Measurements from ENCODE around the gene TUBB4B.

The TUBB4B gene

DNA sequence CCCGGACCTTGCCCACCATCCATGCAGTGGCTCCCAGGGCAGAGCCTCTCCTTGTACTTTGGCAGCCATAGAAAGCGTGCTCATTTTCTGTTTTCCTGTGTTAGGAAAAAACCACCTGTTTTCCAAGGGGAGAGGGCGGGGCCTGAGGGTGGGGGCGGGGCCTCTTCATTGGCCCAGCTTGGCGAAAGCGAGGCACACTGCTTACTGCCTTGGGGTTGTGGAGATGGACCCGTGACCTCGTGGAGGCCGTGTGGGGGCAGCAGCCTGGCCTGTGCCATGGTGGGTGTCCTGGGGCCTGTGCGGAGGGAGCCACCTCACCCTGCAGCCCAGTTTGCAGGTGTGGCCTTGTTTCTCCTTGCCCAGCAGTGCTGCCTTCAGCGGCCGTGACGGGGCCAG lies 32.0 kb downstream of the TUBB4B start:
- DNase-seq = no peak

DNA sequence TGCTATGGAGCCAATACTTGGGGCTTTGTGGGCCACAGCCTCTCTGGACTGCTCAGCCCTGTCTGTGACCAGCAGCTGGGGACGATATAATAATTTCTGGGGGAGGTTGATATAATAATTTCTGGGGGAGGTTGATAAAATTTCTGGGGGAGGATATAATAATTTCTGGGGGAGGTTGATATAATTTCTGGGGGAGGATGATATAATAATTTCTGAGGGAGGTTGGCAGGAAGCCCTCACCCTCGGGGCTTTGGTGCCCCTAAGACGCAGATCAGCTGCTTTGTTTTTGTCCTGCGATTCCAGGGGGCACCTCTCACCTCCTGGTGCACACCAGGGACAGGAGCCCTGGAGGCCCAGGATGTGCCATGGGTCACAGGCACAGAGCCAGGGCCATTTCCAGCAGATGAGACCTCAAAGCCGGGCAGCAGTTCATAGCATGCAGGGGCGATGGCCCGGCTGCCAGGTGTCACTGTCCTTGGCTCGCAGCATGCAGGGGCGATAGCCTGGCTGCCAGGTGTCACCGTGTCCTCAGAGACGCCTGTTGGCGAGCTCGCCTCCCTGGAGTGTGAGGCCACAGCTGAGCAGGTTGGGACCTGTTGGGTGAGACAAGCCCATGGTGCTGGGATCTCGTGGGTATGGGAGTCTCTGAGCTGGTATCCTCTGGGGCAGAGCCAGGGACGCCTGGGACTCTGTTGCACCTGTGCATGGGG lies 32.7 kb downstream of the TUBB4B start:
- DNase-seq = no peak

DNA sequence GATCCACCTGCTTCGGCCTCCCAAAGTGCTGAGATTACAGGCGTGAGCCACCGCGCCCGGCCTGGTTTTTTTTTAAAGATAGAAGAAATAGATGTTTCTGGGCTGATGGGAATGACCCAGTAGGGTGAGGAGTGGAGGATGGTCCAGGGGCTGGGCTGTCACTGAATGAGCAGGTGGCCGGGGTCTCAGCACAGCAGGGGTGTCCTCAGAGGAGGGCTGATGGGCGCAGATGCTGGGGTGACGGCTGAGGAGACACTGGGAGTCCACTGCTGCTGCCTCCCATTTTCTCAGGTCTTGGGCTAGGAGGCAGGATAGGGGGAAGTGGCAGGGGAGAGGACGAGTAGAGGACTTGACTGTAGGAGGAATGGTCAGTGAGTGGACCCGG lies 34.1 kb downstream of the TUBB4B start:
- no peak for DNase-seq

DNA sequence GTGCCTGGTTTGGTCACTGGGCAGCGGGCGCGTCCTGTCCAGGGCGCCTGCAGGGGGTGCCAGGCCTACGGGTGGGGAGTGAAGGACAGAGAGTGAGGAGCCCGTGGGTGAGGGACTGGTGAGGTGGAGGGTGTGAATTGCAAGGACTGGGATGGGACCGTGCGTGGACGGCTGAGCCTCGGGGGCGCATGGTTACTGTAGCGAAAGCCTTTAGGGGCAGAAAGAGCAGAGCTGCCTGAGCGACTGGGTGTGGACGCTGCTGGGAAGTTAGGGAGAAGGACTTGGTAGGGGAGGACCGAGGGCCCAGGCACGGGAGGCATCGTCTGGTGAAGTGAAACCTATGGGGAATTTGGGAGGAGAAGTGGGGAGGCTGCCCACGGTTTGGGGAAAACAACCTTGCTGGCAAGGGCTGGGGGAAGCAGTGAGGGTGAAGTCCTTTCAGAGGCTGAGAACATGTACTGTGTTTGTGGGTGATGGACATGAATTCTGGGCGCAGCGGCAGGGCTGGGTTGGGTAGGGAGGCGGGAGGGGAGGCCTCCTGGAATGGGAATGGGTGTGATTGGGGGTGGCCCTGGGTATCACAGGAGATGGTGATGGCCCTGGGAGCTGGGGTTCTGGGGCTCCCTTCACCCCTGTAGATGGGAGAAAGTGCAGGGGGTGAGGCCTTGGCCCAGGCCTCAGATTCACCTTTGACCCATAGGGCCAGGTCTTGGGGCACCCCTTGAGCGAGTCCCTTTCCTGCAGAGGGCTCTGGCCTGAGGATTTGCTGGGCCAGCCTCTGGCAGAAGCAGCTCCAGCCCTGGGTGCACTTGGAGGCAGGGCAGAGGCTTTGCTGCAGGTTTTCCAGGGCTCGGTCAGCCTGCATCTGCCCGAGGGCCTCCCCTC lies 34.7 kb downstream of the TUBB4B start:
- DNase-seq = no peak

DNA sequence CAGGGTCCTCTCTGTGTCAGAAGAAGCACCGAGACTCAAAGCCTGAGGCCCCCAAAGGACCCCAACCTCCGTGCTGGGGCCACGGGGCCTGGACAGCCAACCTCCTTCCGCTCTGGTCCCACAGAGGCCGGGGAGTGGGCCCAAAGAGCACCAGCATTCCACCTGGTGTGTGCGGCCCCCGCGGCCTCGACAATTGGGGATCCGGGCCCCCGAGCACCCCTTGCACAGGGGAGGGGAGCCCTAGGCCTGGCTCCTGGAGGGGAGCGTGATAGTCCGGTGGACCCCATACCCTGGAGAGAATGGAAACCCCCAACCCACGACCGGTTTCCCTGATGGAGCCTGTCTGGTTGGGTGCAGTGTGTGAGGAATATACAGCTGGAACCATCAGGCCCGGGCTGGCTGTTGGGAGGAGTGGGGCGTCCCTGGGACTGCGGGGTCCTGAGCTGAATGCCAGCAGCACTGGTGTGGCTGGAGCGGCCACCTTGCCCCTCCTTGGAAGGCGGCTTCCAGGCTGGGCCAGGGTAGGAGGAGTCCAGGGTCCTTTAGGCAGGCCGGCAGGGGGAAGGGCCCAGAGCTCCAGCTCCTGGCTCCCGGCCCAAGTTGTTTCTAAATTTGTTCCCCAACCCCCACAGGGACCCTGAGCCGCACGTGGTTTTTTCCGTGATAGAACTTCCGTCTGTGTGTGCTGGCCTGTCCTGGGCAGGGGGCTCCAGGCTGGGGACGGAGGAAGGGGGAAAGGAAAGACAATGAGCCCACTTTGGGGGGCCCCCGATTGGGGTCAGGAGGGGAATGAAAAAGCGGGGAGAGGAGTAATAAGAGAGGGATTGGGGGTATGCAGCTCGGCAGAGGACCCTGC lies 35.6 kb downstream of the TUBB4B start:
- no peak for DNase-seq

DNA sequence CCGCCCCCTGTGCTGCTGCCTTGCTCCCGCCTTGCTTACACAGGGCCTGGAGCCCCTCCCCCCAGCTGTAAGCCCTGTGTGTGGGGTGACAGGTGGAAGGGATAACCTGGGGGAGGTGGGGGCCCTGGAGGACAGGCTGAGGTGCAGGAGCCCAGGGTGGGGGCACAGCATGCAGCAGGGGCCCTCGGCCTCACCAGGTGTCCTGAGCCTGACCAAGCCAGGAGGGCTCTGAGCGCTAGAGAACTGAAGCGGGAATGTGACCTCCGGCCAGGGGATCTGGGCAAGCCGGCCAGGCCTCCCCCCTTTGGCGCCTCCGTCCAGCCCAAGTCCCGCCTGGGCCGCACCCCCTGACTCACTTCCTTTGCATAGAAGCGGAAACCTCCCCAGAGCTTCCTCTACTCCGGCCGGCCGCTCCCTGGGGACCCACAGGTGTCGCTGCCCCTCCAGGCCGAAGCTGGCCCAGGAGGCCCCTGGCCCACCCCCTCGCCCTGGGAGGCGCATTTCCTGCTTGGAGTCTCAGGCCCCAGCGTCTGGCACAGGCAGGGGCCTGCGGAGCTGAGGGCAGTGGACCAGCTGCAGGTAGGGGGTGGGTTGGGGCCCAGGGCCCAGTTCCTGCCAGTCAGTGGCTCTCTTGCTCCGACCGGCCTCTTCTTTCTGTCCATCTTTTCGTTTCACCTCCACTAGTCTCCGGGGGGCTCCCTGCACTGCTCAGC lies 36.4 kb downstream of the TUBB4B start, which contains the start of gene TOR4A:
Gene TOR4A (plus strand): TSS at position 398 of the 713 bp plus-strand sequence. CDS start 964 bp downstream, outside the sequence.
- DNase-seq = peak; percentile 97

DNA sequence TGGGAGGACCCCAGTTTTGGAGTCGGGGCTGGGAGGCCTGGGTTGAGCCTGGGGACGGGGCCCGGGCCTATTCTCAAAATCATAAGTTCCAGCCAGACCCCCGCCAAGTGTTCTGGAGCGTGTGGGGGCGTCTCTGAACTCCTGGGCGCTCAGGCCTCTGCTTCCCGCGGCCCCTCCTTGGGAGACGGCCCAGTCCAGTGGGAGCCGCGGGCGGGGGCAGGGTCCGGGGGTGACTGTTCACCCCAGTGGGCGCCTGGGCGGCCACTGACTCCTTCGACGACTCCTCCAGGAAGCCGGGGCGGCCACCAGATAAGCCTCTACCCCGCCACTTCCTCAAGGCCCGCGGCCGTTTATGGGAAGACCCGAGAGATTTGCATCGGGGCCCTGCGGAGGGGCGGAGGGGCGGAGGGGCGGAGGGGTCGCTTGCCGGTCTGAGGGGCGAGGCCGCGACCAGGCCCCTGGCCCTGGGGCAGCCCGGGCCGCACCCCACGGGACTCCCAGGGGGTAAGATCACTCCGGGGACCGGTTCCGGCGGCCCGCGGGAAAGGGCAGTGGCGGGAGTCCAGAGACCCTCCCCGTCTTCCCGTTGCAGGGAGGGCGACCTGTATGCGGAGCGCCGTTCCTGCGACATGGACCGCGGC lies 37.1 kb downstream of the TUBB4B start:
- DNase-seq = no peak

DNA sequence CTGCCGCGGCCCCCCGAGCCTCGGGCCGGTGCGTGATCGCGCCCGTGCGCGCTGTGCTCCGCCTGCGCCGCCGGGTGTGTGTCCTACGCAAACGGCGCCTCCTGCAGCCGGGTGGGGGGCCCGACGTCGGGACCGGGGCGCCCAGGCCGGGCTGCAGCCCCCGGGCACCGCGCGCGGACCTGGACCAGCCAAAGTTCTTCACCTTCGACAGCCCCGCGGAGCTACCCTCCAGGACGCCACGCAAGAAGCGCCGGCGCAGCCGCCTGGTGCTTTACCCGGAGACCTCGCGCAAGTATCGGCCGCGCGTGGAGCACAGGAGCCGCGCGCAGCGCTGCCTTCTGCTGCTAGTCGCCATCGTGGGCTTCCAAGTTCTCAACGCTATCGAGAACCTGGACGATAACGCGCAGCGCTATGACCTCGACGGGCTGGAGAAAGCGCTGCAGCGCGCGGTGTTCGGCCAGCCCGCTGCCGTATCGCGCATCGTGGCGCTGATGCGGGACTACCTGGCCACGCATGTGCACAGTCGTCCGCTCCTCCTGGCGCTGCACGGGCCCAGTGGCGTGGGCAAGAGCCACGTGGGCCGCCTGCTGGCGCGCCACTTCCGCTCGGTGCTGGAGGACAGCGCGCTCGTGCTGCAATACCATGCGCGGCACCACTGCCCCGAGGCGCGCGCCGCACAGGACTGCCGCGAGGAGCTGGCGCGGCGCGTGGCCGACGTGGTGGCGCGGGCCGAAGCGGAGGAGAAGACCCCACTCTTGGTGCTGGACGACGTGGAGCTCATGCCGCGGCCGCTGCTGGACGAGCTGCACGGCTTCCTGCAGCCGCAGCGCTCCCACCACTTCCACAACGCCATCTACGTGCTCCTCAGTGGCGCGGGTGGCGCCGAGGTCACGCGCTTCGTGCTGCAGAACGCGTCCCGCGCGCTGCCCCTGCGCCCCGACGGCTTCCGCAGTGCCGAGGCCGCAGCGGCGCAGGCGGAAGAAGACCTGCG lies 37.9 kb downstream of the TUBB4B start:
- DNase-seq = no peak

DNA sequence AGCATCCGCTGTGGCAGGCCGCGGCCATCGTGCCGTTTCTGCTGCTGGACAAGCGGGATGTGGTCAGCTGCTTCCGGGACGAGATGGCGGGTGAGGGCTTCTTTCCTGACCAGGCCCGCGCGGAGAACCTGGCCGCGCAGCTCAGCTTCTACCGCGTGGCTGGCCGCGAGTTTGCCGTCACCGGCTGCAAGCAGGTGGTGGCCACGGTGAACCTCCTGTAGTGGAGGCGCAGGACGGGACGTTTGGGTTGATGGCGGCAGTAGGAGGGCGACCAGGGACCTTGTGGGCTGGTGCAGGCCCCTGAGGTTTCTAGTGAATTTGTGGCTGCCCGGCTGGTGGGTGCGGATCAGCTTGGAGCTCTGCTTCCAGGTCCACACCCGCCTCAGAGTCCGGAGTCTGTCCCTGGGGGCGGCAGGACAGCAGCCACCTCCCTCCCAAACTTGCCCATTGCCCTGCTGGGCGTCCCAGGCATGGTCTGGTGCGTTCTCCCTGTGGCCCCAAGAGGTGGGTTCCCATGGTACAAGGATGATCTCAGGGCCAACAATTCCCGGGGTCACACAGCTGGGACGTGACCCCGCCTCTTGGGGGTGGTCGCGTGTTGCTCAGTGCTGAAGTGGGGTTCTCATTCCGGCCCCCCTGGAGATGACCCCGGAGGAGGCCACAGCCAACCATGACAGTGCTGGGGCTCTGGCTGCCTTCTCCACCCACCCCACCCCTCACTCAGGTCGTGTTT lies 38.8 kb downstream of the TUBB4B start:
- no peak for DNase-seq

DNA sequence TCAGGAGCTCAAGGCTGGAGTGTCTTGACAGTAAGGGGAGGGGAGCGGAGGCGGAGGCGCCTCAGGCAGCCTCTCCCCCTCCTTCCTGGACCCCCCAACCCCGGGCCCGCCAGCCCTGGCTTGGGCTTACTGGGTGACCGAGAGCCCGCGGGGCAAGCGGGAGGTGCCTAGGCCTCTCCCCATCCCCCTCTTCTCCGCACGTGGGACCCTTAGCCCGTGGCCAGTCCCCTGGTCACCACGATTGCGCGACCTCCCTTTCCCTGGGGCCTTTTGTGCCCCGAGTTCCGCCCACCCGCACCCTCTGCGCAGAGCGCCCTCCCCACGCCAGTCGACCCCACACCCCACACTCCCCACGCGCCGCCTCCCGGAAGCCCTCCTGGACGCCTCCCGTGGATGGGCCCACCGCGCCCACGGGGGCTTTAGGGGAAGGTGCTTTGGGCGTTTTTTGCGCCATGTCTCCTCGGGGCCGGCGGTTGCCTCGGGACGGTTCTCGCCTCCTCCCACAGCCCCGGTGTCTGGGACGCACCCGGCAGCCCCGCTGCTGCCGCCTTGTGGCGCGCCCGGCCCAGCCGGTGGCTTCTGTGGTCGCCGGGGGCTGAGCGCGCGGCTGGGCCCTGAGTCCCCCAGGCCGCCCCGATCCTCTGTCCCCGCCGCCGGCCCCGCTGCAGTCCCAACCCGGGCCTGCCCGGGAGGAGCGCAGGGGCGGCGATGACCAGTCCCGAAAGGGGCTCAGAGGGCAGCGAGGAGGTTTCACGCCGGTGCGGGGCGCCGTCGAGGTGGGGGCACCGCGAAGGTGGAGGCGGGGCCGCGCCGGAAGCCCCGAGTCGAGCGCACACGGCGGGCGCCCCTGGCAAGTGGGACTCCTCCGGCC lies 39.6 kb downstream of the TUBB4B start:
- DNase-seq = no peak

DNA sequence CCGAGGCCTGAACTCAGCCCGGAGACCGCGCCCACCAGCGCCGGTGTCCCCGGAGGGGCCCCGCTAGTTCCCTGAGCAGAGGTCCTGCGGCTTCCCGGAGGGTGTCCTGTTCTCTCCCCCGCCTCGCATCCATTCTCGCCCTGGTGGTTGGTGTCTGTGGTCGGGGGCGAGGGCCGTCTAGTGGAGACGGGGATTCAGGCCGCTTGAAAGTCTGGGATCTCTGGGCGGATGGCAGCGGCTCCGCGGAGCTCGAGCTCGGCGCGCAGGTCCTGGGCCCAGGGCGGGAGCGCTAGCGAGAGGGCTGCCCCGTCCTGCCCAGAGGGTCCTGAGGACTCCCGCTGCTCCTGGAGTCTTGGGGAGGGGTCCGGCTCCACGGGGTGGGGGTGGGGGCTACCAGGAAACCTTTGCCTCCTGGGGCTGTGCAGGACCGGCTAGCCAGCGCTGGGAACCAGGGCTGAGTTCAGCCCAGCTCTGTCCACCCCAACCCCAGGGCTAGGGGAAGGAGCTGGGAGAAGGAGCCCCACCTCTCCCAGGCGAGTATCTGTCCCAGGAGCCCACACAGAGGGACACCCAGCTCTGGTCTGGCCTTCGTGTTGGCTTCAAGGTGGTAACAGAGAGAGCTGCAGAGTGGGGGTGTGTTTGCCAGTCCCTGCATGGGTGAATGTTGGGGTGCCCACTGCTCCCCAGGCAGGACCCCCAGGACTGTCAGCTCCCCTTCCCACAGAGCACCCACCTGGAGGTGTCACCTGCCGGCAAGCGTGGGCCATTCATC lies 40.4 kb downstream of the TUBB4B start:
- no peak for DNase-seq

DNA sequence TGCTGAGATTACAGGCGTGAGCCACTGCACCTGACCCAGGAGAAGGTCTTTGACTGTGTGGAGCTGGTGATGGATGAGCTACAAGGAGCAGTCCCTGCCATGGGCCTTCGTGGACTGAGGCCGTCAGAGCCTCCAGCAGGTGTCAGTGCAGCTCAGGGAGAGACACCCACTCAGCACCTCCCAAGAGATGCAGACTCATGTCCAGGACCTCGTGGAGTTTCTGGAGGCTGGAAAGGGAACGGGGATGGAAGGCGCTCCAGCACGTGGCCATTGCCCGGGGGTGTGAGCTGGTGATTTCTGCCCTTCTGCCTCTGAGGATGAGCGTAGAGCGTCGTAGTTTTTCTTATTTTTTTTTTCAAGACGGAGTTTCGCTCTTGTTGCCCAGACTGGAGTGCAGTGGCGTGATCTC lies 45.9 kb downstream of the TUBB4B start:
- DNase-seq = peak; percentile 97

DNA sequence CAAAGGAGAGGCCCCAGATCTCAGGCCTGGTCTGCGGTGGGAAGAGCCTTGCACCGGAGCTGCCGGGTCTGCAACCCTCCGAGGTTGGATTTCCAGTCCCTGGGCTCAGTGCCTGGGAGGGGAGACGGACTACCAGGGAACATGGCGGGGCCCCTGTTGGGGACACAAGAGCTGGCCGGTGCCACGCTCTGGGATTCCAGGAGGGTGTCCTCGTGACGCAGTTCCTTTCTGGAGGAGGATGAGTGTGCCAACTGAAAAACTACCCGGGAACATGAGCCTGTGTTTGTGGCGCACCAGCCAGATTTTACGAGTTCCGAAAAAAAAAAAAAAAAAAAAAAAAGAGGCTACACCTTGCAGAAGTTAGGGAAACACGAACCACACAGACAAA lies 52.0 kb downstream of the TUBB4B start:
- DNase-seq = no peak

All from 8988T (cell line).